Measurements from ENCODE around the gene GALNTL6.

DNA sequence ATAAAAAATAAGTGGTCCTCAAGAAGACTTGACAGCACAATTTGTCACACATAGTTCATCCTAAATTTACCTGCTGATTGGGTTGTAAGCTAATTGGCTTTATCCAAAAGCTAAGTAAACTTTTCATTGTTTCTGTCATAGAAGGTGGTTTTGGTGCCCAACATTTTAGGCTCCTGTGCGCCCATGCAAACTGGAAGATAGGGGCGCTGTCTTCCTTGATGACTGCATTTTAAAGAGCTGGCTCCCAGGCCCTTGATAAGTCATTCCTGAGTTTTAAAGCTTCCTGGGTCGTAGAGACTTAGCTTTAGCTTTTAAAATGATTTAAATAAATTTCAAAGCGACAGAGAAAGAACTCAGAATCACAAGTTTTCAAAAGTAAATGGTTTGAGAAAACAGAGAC is 730.0 kb downstream of the GALNTL6 start:
- TF ChIP-seq POLR2A (IDR thresholded peaks at IDR 0.05; ENCODE audit: low read length) (no peak), GATA1 (IDR thresholded peaks at IDR 0.05; ENCODE audit: low read depth, low read length) (no peak)
